ENCODE results near the gene SIN3A.

DNA sequence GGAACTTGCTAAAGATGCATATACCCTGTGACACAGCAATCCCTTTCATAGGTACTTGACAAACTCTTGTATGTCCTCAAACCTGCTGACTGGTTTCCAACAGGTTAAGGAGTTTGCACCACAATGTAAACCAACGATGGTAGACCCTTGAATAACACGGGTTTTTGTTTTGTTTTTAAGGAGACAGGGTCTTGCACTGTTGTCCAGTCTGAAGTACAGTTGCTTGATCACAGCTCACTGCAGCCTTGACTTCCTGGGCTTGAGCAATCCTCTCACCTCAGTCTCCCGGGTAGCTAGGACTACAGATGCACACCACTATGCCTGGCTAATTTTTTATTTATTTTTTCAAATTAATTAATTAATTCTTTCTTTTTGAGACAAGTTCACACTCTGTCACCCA, 23.3 kb downstream of the SIN3A start:
- TF ChIP-seq, protein P1, sequence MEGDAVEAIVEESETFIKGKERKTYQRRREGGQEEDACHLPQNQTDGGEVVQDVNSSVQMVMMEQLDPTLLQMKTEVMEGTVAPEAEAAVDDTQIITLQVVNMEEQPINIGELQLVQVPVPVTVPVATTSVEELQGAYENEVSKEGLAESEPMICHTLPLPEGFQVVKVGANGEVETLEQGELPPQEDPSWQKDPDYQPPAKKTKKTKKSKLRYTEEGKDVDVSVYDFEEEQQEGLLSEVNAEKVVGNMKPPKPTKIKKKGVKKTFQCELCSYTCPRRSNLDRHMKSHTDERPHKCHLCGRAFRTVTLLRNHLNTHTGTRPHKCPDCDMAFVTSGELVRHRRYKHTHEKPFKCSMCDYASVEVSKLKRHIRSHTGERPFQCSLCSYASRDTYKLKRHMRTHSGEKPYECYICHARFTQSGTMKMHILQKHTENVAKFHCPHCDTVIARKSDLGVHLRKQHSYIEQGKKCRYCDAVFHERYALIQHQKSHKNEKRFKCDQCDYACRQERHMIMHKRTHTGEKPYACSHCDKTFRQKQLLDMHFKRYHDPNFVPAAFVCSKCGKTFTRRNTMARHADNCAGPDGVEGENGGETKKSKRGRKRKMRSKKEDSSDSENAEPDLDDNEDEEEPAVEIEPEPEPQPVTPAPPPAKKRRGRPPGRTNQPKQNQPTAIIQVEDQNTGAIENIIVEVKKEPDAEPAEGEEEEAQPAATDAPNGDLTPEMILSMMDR (IDR thresholded peaks at IDR 0.05), result no peak
- TF ChIP-seq POLR2A (IDR thresholded peaks at IDR 0.05), result no peak
